ENCODE data around the gene HSD17B12.

GRCh38 chr11:43697679-43698078, 17.1 kb downstream of the HSD17B12 start:
- TF ChIP-seq POLR2A (IDR thresholded peaks at IDR 0.05; ENCODE audit: low read depth, low read length) (no peak), POLR2AphosphoS5 (IDR thresholded peaks at IDR 0.05; ENCODE audit: low read depth, low read length) (no peak)
